WTC11 (cell line): Measurements from ENCODE around the gene RIGI. TPM values are rescaled to one million over a fixed set of nuclear protein-coding genes. Genes with fewer than 3 reads are reported as not detected.
A peak's percentile ranks its signal among the peaks of the same experiment; 100 is the strongest.
"Not testable (repeated sequence)": the region's sequence is repeated elsewhere in the genome, so short reads cannot be mapped to it uniquely, and the experiment has no call there.

ENCODE experiments used
- ATAC-seq: fragments of 200-7000 bp; cut with Tn5 transposase; 2 replicates; pipeline ENCODE4 v1.10.0; 2021; ENCODE audit warnings: mild to moderate bottlenecking, moderate library complexity
- CTCF ChIA-PET: fragments of 300-600 bp; sonication (Branson Sonifier 250); formaldehyde crosslinking; loops from one replicate; lab custom pipeline; 2021; ENCODE audit warnings: antibody characterized with exemption; lab: Charles Lee
- POLR2A ChIA-PET: fragments of 350-600 bp; sonication (Branson Sonifier 250); formaldehyde crosslinking; loops from one replicate; lab custom pipeline; 2021; ENCODE audit warnings: antibody characterized with exemption; lab: Charles Lee
- DNase-seq: peaks from one replicate; pipeline ENCODE4 v3.0.0; 2021; ENCODE audit warnings: low spot score
- H3K27ac Mint-ChIP-seq: 2 replicates; pipeline ENCODE4 v1.8.0; 2021; ENCODE audit warnings: mixed read lengths
- H3K27me3 Mint-ChIP-seq: 2 replicates; pipeline ENCODE4 v1.8.0; 2021; ENCODE audit warnings: low read depth, mild to moderate bottlenecking, moderate library complexity, mixed read lengths
- H3K36me3 Mint-ChIP-seq: 2 replicates; pipeline ENCODE4 v1.8.0; 2021; ENCODE audit warnings: mixed read lengths
- H3K4me1 Mint-ChIP-seq: 2 replicates; pipeline ENCODE4 v1.8.0; 2022; ENCODE audit warnings: mixed read lengths
- H3K4me3 Mint-ChIP-seq: 2 replicates; pipeline ENCODE4 v1.8.0; 2021; ENCODE audit warnings: mild to moderate bottlenecking, moderate library complexity, mixed read lengths
- H3K9me3 Mint-ChIP-seq: 2 replicates; pipeline ENCODE4 v1.8.0; 2021; ENCODE audit warnings: mixed read lengths
- AR ChIP-seq: fragments of 250-450 bp; sonication (Bioruptor Pico); IDR thresholded peaks from 2 replicates; pipeline ENCODE4 v1.9.0; 2021; ENCODE audit warnings: mild to moderate bottlenecking
- ATF1 ChIP-seq: sonication (generic); formaldehyde crosslinking; IDR thresholded peaks from 2 replicates; pipeline ENCODE4 v1.8.1; 2023; ENCODE audit warnings: mild to moderate bottlenecking, moderate library complexity, missing genetic modification reagents
- CTCF ChIP-seq: fragments of 200-600 bp; IDR thresholded peaks from 2 replicates; pipeline ENCODE4 v1.8.0; 2022; ENCODE audit warnings: antibody characterized with exemption
- E2F1 ChIP-seq: sonication (generic); formaldehyde crosslinking; IDR thresholded peaks from 2 replicates; pipeline ENCODE4 v1.8.0; 2022; ENCODE audit warnings: mild to moderate bottlenecking, missing genetic modification reagents
- GRHL2 ChIP-seq: fragments of 250-450 bp; sonication (Bioruptor Pico); IDR thresholded peaks from 2 replicates; pipeline ENCODE4 v1.8.0; 2022; ENCODE audit warnings: mild to moderate bottlenecking, moderate library complexity; ENCODE audit not compliant: insufficient replicate concordance, severe bottlenecking
- GTF2I ChIP-seq: fragments of 250-450 bp; sonication (Bioruptor Pico); conservative IDR thresholded peaks from 2 replicates; pipeline ENCODE4 v1.4.0; 2021; ENCODE audit warnings: mild to moderate bottlenecking
- HMGA2 ChIP-seq: fragments of 250-450 bp; sonication (Bioruptor Pico); IDR thresholded peaks from 2 replicates; pipeline ENCODE4 v1.4.0; 2021; ENCODE audit warnings: mild to moderate bottlenecking, moderate library complexity
- HMGXB4 ChIP-seq: sonication (generic); formaldehyde crosslinking; IDR thresholded peaks from 2 replicates; pipeline ENCODE4 v1.8.1; 2023; ENCODE audit warnings: mild to moderate bottlenecking, moderate library complexity, missing genetic modification reagents
- IRF2 ChIP-seq: sonication (generic); formaldehyde crosslinking; IDR thresholded peaks from 2 replicates; pipeline ENCODE4 v1.8.0; 2022; ENCODE audit warnings: low read depth, missing genetic modification reagents, borderline replicate concordance
- JAZF1 ChIP-seq: fragments of 250-450 bp; sonication (Bioruptor Pico); IDR thresholded peaks from 2 replicates; pipeline ENCODE4 v1.9.0; 2021; ENCODE audit warnings: moderate library complexity, mild to moderate bottlenecking, inconsistent platforms
- NFYB ChIP-seq: sonication (generic); formaldehyde crosslinking; conservative IDR thresholded peaks from 2 replicates; pipeline ENCODE4 v1.8.0; 2022; ENCODE audit warnings: low read depth, missing genetic modification reagents
- PRDM15 ChIP-seq: sonication (generic); formaldehyde crosslinking; IDR thresholded peaks from 2 replicates; pipeline ENCODE4 v1.8.0; 2022; ENCODE audit warnings: missing genetic modification reagents
- RELA ChIP-seq: sonication (generic); formaldehyde crosslinking; IDR thresholded peaks from 2 replicates; pipeline ENCODE4 v1.8.1; 2022; ENCODE audit warnings: missing genetic modification reagents, mild to moderate bottlenecking, borderline replicate concordance
- SMAD4 ChIP-seq: sonication (generic); formaldehyde crosslinking; IDR thresholded peaks from 2 replicates; pipeline ENCODE4 v1.8.0; 2022; ENCODE audit warnings: mild to moderate bottlenecking, missing genetic modification reagents
- SP1 ChIP-seq: sonication (generic); formaldehyde crosslinking; conservative IDR thresholded peaks from 2 replicates; pipeline ENCODE4 v1.8.1; 2022; ENCODE audit warnings: missing genetic modification reagents
- ZNF121 ChIP-seq: sonication (generic); formaldehyde crosslinking; IDR thresholded peaks from 2 replicates; pipeline ENCODE4 v1.8.0; 2023; ENCODE audit warnings: missing genetic modification reagents
- ZNF263 ChIP-seq: sonication (generic); formaldehyde crosslinking; IDR thresholded peaks from 2 replicates; pipeline ENCODE4 v1.8.1; 2022; ENCODE audit warnings: low read depth, mild to moderate bottlenecking, moderate library complexity, missing genetic modification reagents
- ZNF317 ChIP-seq: sonication (generic); formaldehyde crosslinking; IDR thresholded peaks from 2 replicates; pipeline ENCODE4 v1.8.1; 2023; ENCODE audit warnings: low read depth, mild to moderate bottlenecking, moderate library complexity, missing genetic modification reagents, borderline replicate concordance
- ZSCAN18 ChIP-seq: fragments of 250-450 bp; sonication (Bioruptor Pico); IDR thresholded peaks from 2 replicates; pipeline ENCODE4 v2.1.2; 2022; ENCODE audit warnings: mild to moderate bottlenecking, moderate library complexity
- total RNA-seq: library from RNA; stranded (reverse); gene quantifications from 3 replicates; pipeline ENCODE4 v1.2.3, GENCODE V29; 2021

RIGI gene
- total RNA-seq, 1 experiment from 2014 or later = 7.5 TPM

GRCh38 chr9:32550562-32551275, 24.7 kb upstream of the RIGI start (continued):
- TF ChIP-seq AR (CRISPR knock-in tag) (no peak), PRDM15 (CRISPR knock-in tag) (no peak)
- TF ChIP-seq, all 79 proteins: peak for 17

GRCh38 chr9:32550150-32550561, 24.2 kb upstream of the RIGI start:
- Mint-ChIP-seq H3K27ac (peak overlapping the region; percentile 98), H3K36me3 (peaks cover 22% of the 10 kb centered on the region), H3K4me3 (peak overlapping the region; percentile 91), H3K4me1 (peaks cover 24% of the 10 kb centered on the region), H3K27me3 (no peaks in the 10 kb centered on the region)
- DNase-seq (no peak), ATAC-seq (no peak)
- POLR2A ChIA-PET = interaction anchor here (0.8 to 3.8 kb wide), 11 partner anchors 9 to 452 kb away, joined by 3 to 36 read pairs (median 4); partner anchors contain the start of genes ACO1, APTX, NDUFB6 and RIGI
- CTCF ChIA-PET = interaction anchor here (0.6 to 4.7 kb wide), 10 partner anchors 11 to 172 kb away, joined by 3 to 49 read pairs (median 6); partner anchors contain the start of genes ACO1, NDUFB6 and RIGI
- TF ChIP-seq ZNF317 (CRISPR knock-in tag) (no peak), SP1 (CRISPR knock-in tag) (no peak), SMAD4 (no peak), ZNF121 (CRISPR knock-in tag) (no peak), GTF2I (CRISPR knock-in tag) (no peak), JAZF1 (CRISPR knock-in tag) (no peak), ZNF263 (no peak), GRHL2 (CRISPR knock-in tag) (no peak), HMGXB4 (CRISPR knock-in tag) (no peak), HMGA2 (CRISPR knock-in tag) (no peak), E2F1 (CRISPR knock-in tag) (no peak), ZSCAN18 (CRISPR knock-in tag) (no peak), IRF2 (CRISPR knock-in tag) (no peak), NFYB (no peak), ATF1 (CRISPR knock-in tag) (no peak), RELA (CRISPR knock-in tag) (no peak), CTCF (no peak)
- TF ChIP-seq, all 79 proteins: peak for 0
- H3K9me3 Mint-ChIP-seq = no peaks in the 10 kb centered on the region

- CTCF ChIA-PET = interaction anchor here (0.7 to 1.1 kb wide), 2 partner anchors 24 to 33 kb away, joined by 3 read pairs; no protein-coding TSS in a partner anchor
- H3K36me3 Mint-ChIP-seq = peaks cover 31% of the 10 kb centered on the region
- peaks cover 19% of the 10 kb centered on the region for H3K4me1 Mint-ChIP-seq
- ATAC-seq, H3K9me3 Mint-ChIP-seq, DNase-seq, H3K4me3 Mint-ChIP-seq, H3K27me3 Mint-ChIP-seq, POLR2A ChIA-PET: not testable (repeated sequence)
- peak overlapping the region; percentile 57; the same call in 1 of the 2 replicates for H3K27ac Mint-ChIP-seq
These were observed 22.2 kb upstream of the RIGI start for GRCh38 chr9:32548213-32548612.
